ENCODE measurements around the gene PLXNB1. TPM values are rescaled to one million over a fixed set of nuclear protein-coding genes. Genes with fewer than 3 reads are reported as not detected.

Gene PLXNB1
- total and polyA plus RNA-seq, 2 of the 13 experiments (the other 11 are each of a cell fraction or from before 2014, with no cell fraction given) = 86.0 to 143 TPM

- TF ChIP-seq ATF4 (CRISPR knock-in tag; IDR thresholded peaks at IDR 0.05) (peak in 1 of 2 experiments; percentile 90; a peak in 2 of 4 replicates), TRIM24 (CRISPR knock-in tag; IDR thresholded peaks at IDR 0.05) (peak; percentile 79; the same call in 1 of the 2 replicates), POGK (CRISPR knock-in tag; conservative IDR thresholded peaks at IDR 0.05) (no peak; the same call in none of the 2 replicates), GLI4 (CRISPR knock-in tag; IDR thresholded peaks at IDR 0.05; ENCODE audit: borderline replicate concordance) (no peak; the same call in 1 of the 2 replicates), POLR2AphosphoS5 (IDR thresholded peaks at IDR 0.05; ENCODE audit: low read depth, low read length) (peak; percentile 87), THRA (CRISPR knock-in tag; IDR thresholded peaks at IDR 0.05; ENCODE audit: borderline replicate concordance) (peak; percentile 83), ZBED4 (CRISPR knock-in tag; IDR thresholded peaks at IDR 0.05; ENCODE audit: borderline replicate concordance) (peak; percentile 68; the same call in 1 of the 2 replicates), TBP (CRISPR knock-in tag; IDR thresholded peaks at IDR 0.05) (no peak), POLR2AphosphoS2 (IDR thresholded peaks at IDR 0.05; ENCODE audit: low read depth, low read length) (no peak), ZNF746 (CRISPR knock-in tag; IDR thresholded peaks at IDR 0.05) (peak; percentile 100), MAFF (IDR thresholded peaks at IDR 0.05; ENCODE audit: low read depth, low read length) (no peak), DRAP1 (CRISPR knock-in tag; IDR thresholded peaks at IDR 0.05) (peak; percentile 76; the same call in 1 of the 2 replicates), ZFY (CRISPR knock-in tag; IDR thresholded peaks at IDR 0.05) (peak; percentile 58; the same call in 1 of the 2 replicates), RNF219 (CRISPR knock-in tag; IDR thresholded peaks at IDR 0.05) (0 out of 2 replicates have a peak, but pooled peaks have one; percentile 48), NRL (CRISPR knock-in tag; IDR thresholded peaks at IDR 0.05; ENCODE audit: borderline replicate concordance) (peak; percentile 15; the same call in 1 of the 2 replicates), ZNF441 (CRISPR knock-in tag; IDR thresholded peaks at IDR 0.05; ENCODE audit: borderline replicate concordance) (peak; percentile 89), BORCS8-MEF2B (CRISPR knock-in tag; IDR thresholded peaks at IDR 0.05) (peak; percentile 89)
Observed at GRCh38 chr3:48429960-48430707, at the start of gene PLXNB1 (continued).

All from HepG2 (cell line).